ENCODE data around the gene TNNC1.

Gene TNNC1

GRCh38 chr3:52432691-52433141 is 21.1 kb downstream of the TNNC1 start:
- no peak for DNase-seq (ENCODE audit: low read depth in 2 of 2, low spot score in 1 of 2)

DNA sequence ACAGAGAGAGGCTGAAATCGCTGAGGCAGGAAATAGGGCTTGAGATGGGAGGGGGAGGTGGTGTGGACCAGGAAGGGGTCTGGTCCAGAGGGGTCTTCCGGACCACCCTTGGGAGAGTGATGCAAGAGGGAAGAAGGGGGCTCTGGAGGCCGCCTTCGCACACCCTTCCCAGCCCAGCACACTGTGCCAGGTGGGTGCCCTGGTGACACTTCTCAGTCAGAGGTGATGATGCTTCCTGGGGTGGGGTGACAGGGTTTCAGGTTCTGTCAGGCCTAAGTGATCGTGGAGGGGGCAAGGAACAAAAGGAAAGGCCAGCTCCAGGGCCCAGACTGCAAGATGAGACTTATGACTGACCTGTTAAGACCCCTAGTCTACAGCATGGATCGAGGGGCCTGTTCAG is 21.6 kb downstream of the TNNC1 start:
- no peak for DNase-seq (ENCODE audit: low read depth in 2 of 2, low spot score in 1 of 2)

DNA sequence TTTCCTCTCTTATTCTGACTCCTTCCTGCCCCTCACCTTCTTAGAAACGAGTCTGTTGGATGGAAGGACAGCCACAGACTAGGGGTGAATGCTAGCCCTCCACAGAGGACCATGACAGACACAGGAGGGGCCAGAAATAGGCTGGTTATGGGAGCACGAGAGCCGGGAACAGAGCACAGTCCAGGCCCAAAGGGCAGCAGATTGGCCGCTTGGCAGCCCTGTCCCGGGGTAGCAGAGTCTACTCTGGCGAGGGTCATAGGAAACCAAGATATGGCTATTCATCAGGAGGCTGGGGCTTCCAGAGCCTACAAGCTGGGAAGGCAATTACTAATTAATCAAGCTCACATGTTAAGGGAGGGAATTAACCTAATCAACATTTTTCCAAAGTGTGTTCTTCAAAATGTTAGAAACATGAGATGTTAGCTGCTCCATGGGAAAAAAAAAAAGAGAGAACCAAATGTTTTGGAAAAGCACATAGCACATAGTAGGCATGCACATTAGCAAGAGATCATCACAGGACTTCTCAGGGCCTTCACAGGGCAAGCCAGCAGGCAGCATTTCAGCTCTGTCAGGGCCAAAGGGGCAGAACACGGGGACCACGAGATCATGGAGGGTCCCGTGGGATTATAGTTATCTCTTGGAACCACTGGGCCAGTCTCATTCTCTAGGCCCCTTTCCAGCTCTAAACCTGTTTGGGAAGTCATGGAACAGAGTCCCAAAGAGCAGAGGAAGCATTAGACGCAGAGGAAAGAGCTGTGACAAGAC is 22.2 kb downstream of the TNNC1 start:
- DNase-seq (ENCODE audit: low read depth in 2 of 2, low spot score in 1 of 2): no peak

DNA sequence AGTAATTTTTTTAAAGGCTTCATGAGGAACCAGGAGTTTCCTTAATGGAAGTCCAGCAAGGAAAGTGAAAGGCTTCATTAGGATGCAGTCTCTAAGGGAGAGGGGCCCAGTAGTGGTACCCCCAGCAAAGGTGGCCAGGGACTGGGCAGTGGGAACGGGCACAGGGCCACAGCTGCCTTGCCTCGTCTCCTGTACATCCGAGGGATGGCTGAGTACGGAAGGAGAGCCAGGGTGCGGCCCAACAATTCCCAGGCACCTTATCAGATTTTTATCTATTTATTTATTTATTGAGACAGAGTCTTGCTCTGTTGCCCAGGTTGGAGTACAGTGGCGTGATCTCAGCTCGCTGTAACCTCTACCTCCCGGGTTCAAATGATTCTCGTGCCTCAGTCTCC is 23.4 kb downstream of the TNNC1 start:
- no peak for DNase-seq (ENCODE audit: low read depth in 2 of 2, low spot score in 1 of 2)

DNA sequence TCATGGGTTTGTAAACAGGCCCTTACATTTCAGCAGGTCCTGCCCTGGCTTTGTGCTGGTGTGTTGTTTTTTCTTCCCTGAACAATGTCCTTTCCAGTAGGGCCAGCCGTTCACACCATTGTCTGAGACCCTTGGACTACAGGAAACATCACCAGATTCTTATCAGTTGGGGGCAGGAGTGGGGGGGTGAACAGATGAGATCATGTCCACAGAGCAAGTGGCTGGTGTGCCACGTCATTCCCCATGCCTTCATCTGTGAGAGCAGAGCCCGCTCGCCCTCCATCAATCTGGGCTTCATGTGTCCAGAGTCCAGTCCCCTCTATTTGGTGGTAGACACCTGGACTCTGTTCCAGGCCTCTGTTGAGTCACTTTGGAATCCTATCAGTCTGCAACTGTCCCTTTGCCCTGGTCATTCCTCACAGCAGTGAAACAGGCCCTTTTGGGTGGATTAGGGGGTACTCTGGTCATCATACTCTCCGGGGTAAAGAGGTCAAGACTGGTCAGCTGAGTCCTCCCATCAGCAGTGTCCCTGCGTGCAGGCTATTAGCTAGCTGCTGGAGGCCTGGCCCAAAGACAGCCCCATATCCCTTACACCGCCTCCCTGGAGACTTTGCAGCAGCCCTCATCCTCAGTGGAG is 23.9 kb downstream of the TNNC1 start:
- DNase-seq (ENCODE audit: low read depth in 2 of 2, low spot score in 1 of 2): no peak

- DNase-seq (ENCODE audit: low read depth in 2 of 2, low spot score in 1 of 2): no peak
These were observed 24.8 kb downstream of the TNNC1 start for GRCh38 chr3:52429031-52429430.

- no peak for DNase-seq (ENCODE audit: low read depth in 2 of 2, low spot score in 1 of 2)
These were observed 25.5 kb downstream of the TNNC1 start for GRCh38 chr3:52428151-52429005.

DNA sequence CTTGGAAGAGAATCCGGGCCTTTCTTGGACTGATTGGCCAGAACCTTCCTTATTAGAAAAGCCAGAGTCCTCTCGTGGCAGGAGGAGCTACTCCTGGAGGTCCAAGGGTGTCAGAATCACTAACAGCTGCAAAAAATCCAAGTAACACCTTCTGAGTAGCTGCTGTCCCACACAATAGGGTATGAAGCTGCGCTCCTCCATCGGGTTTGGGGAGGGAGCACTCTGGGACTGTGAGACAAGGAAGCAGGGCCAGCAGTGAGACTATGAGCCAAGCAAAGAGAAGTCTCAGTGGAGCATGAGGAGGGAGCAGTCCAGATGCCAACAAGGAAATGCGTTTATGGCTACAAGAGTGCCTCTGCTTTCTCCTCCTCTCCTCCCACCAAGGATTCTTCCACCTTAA is 30.7 kb downstream of the TNNC1 start:
- no peak for DNase-seq (ENCODE audit: low read depth in 2 of 2, low spot score in 1 of 2)

DNA sequence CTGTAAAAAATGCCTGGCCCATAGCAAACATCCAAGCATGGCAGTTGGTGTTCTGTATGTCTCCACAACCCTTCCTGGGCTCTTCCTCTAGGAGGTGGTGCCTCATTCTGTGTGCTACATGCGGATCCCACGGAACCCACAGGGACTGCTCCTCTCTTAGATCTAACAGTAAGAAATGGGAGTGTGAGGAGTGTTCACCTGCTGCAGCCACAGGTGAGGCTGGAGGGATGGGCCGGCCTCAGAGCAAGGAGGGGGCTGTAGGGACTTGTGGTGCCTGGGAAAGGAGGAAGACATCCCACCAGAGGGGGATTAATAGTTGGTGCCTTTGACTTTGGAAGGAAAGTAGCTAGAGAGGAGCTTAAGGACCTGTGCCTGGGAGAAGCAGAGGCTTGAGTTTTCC is 31.2 kb downstream of the TNNC1 start:
- no peak for DNase-seq (ENCODE audit: low read depth in 2 of 2, low spot score in 1 of 2)

DNA sequence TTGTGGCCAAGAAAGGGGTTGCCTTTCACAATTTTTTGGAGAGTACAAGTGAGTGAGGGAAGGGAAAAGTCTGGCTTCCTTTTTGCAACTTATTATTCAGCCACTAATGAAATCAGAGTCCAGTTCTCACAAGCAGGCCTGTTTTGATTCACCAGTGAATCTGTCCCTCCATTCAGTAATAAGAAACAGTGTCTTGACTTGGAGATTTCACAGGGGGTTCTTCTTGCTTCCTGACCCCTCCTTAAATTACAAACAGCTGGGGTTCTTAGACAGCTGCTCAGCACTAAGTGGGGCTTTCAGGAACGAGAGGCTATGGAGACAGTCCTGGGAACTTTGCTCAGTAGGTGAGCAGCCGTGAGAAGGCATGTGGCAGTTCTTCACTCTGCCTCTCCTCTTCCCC is 33.5 kb downstream of the TNNC1 start:
- DNase-seq (ENCODE audit: low read depth in 2 of 2, low spot score in 1 of 2): no peak

GRCh38 chr3:52415800-52416199 is 38.0 kb downstream of the TNNC1 start:
- no peak for DNase-seq (ENCODE audit: low read depth in 2 of 2, low spot score in 1 of 2)

GRCh38 chr3:52408466-52408865 is 45.4 kb downstream of the TNNC1 start:
- no peak for DNase-seq (ENCODE audit: low read depth in 2 of 2, low spot score in 1 of 2)

DNA sequence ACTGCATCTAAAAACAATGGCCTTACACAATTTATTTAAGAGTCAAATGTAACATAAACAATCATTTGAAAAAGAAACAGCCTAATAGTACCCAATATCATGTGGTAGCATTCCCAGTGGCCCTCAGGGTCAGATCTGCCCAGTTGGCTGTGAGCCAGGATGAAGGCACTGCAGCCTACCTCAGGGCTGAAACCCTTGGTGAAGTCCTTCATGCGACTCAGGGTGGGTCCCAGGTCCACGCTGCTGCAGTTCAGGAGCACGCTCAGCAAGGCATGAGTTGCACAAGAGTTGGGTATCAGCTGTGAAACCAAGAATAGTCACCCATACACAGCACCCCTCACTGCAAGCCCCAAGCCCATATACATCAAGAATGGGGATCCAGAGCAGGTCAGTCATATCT is 46.1 kb downstream of the TNNC1 start:
- no peak for DNase-seq (ENCODE audit: low read depth in 2 of 2, low spot score in 1 of 2)

GRCh38 chr3:52406791-52407510 is 46.9 kb downstream of the TNNC1 start:
- no peak for DNase-seq (ENCODE audit: low read depth in 2 of 2, low spot score in 1 of 2)

- DNase-seq (ENCODE audit: low read depth in 2 of 2, low spot score in 1 of 2): no peak
These were observed 47.6 kb downstream of the TNNC1 start for GRCh38 chr3:52406231-52406661.

DNA sequence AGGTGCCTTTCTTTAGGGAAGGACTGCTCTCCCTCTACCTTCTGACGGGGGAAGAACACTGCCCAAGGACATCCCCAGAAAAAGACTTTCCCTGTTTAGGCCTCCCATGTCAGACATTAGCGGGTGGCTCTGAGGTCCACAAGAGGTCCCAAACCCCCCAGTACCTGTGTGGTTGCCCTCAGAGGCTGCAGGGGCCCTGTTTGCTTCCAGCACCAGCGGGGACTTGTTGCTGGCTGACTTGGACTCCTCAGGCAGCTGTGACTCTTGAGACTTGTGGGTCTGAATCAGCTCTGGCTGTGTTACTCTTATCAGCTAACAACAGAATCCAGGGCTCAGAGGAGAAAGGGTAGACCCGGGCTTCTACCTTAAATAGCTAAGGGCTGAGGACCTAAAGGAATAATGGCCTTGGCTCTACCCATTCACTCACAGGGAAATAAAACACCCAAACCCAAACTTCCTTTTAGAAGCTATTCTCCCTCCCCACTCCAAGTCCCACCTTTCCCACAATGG is 48.2 kb downstream of the TNNC1 start:
- no peak for DNase-seq (ENCODE audit: low read depth in 2 of 2, low spot score in 1 of 2)

GRCh38 chr3:52405066-52405465 is 48.8 kb downstream of the TNNC1 start:
- no peak for DNase-seq (ENCODE audit: low read depth in 2 of 2, low spot score in 1 of 2)

GRCh38 chr3:52404391-52404790 is 49.5 kb downstream of the TNNC1 start:
- DNase-seq (ENCODE audit: low read depth in 2 of 2, low spot score in 1 of 2): no peak

- DNase-seq (ENCODE audit: low read depth in 2 of 2, low spot score in 1 of 2): no peak
These were observed 49.9 kb downstream of the TNNC1 start for GRCh38 chr3:52403955-52404354.

GRCh38 chr3:52403271-52403841 is 50.5 kb downstream of the TNNC1 start:
- no peak for DNase-seq (ENCODE audit: low read depth in 2 of 2, low spot score in 1 of 2)
